ENCODE data around the gene ASTN2.

GRCh38 chr9:117335837-117336433 lies 78.9 kb downstream of the ASTN2 start:
- TF ChIP-seq CTCF (IDR thresholded peaks at IDR 0.05), result no peak
- TF ChIP-seq POLR2A (IDR thresholded peaks at IDR 0.05), result no peak
- TF ChIP-seq POLR2AphosphoS5 (IDR thresholded peaks at IDR 0.05), result no peak

Data from prostate gland (tissue), 2 donors.